Loucy (cell line): ENCODE results near the gene ATG4D.

ENCODE experiments used
- CTCF ChIP-seq: fragments of 200-600 bp; sonication (generic); conservative IDR thresholded peaks from 2 replicates; pipeline ENCODE4 v1.5.1; 2014; ENCODE audit warnings: mild to moderate bottlenecking, antibody characterized with exemption, low read length
- EZH2phosphoT487 ChIP-seq: fragments of 200-600 bp; IDR thresholded peaks from 2 replicates; pipeline ENCODE4 v1.6.1; 2018; ENCODE audit warnings: antibody characterized with exemption, mild to moderate bottlenecking, moderate library complexity, borderline replicate concordance

DNA sequence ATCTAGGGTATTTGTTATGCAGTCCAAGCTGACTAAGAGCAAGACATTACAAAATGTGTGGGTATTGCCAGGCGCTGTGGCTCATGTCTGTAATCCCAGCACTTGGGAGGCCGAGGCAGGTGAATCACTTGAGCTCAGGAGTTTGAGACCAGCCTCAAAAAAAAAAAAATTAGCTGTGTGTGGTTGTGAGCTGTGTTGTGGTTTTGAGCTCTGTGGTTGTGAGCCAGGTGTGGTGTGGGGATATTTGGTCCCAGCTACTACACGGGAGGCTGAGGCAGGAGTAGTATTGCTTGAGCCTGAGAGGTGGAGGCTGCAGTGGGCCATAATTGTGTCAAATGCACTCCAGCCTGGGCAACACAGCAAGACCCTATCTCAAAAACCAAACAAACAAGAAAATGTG lies 35.0 kb upstream of the ATG4D start:
- TF ChIP-seq CTCF (no peak), EZH2phosphoT487 (no peak)
